CD14-positive monocyte (primary cell): ENCODE measurements around the gene DDX46. TPM values are rescaled to one million over a fixed set of nuclear protein-coding genes. Genes with fewer than 3 reads are reported as not detected.

Source experiments
- DNase-seq, 3 donors: peaks; one replicate each; pipeline ENCODE4 v3.0.0-alpha.2; 2011 to 2022
- H2AFZ ChIP-seq: 2 replicates; pipeline ENCODE4 v1.6.0; 2012; ENCODE audit warnings: mild to moderate bottlenecking, low read depth, low read length, inconsistent platforms; ENCODE audit not compliant: insufficient read depth, poor library complexity, severe bottlenecking
- H3K27ac ChIP-seq, 2 donors: 1 replicate in 1 of 2; 2 replicates in 1 of 2; pipeline ENCODE4 v1.5.1; 2012 to 2013; ENCODE audit warnings: low read length in 2 of 2, control low read depth in 1 of 2, inconsistent platforms in 1 of 2, low read depth in 1 of 2, mild to moderate bottlenecking in 1 of 2
- H3K27me3 ChIP-seq, 2 donors: one replicate each; pipeline versions ENCODE4 v1.6.0 to v1.6.1; 2011 to 2013; ENCODE audit warnings: low read length in 2 of 2; ENCODE audit not compliant: control insufficient read depth in 2 of 2, insufficient read depth in 2 of 2
- H3K36me3 ChIP-seq, 2 donors: replicated peaks in 1 of 2; 1 replicate in 1 of 2; 2 replicates in 1 of 2; pipeline versions ENCODE4 v1.5.1 to v1.6.1; 2012 to 2013; ENCODE audit warnings: low read length in 2 of 2, control low read depth in 1 of 2, inconsistent platforms in 1 of 2, mild to moderate bottlenecking in 1 of 2; ENCODE audit not compliant: insufficient read depth in 2 of 2, control insufficient read depth in 1 of 2
- H3K4me1 ChIP-seq, 2 donors: 1 replicate in 1 of 2; 2 replicates in 1 of 2; pipeline versions ENCODE4 v1.5.1 to v1.6.1; 2012 to 2013; ENCODE audit warnings: low read length in 2 of 2, control low read depth in 1 of 2, inconsistent platforms in 1 of 2, mild to moderate bottlenecking in 1 of 2, moderate library complexity in 1 of 2; ENCODE audit not compliant: insufficient read depth in 2 of 2, control insufficient read depth in 1 of 2
- H3K4me2 ChIP-seq: replicated peaks from 2 replicates; pipeline ENCODE3; 2012; ENCODE audit warnings: low read length, moderate library complexity, mild to moderate bottlenecking; ENCODE audit not compliant: poor library complexity, severe bottlenecking; ENCODE audit errors: extremely low read depth
- H3K4me3 ChIP-seq, 3 experiments: fragments of 200-600 bp in 1 of 3; sonication (generic) in 1 of 3; replicated peaks in 1 of 3; 1 replicate in 2 of 3; 2 replicates in 1 of 3; pipeline ENCODE4 v1.5.1; 2011 to 2013; ENCODE audit warnings: low read length in 3 of 3, mild to moderate bottlenecking in 3 of 3, control low read depth in 2 of 3, low read depth in 2 of 3, inconsistent platforms in 1 of 3, moderate library complexity in 1 of 3
- H3K79me2 ChIP-seq: 2 replicates; pipeline ENCODE4 v1.6.0; 2012; ENCODE audit warnings: mild to moderate bottlenecking, control low read depth, inconsistent platforms, low read length, moderate library complexity; ENCODE audit not compliant: insufficient read depth
- H3K9ac ChIP-seq: 2 replicates; pipeline ENCODE4 v1.6.0; 2017; ENCODE audit warnings: low read length, mild to moderate bottlenecking; ENCODE audit not compliant: insufficient read depth, poor library complexity, severe bottlenecking
- H3K9me3 ChIP-seq, 2 donors: replicated peaks in 1 of 2; 1 replicate in 1 of 2; 2 replicates in 1 of 2; pipeline versions ENCODE4 v1.5.1 to v1.6.1; 2012 to 2013; ENCODE audit warnings: low read length in 2 of 2, control low read depth in 1 of 2; ENCODE audit not compliant: control insufficient read depth in 1 of 2, insufficient read depth in 1 of 2
- H4K20me1 ChIP-seq: 2 replicates; pipeline ENCODE4 v1.6.0; 2012; ENCODE audit warnings: mild to moderate bottlenecking, low read length, control low read depth, moderate library complexity; ENCODE audit not compliant: insufficient read depth
- H3K27ac Mint-ChIP-seq, 7 donors: one replicate each; pipeline ENCODE4 v1.8.0; 2020; ENCODE audit warnings: mild to moderate bottlenecking in 7 of 7, mixed read lengths in 7 of 7, moderate library complexity in 6 of 7, inconsistent platforms in 2 of 7
- H3K27me3 Mint-ChIP-seq, 3 donors: one replicate each; pipeline ENCODE4 v1.8.0; 2021 to 2022; ENCODE audit warnings: low read depth in 3 of 3, mild to moderate bottlenecking in 3 of 3, mixed read lengths in 3 of 3, moderate library complexity in 3 of 3, inconsistent platforms in 1 of 3
- H3K36me3 Mint-ChIP-seq, 2 donors: one replicate each; pipeline ENCODE4 v1.8.0; 2020; ENCODE audit warnings: mixed read lengths in 2 of 2, inconsistent platforms in 1 of 2, mild to moderate bottlenecking in 1 of 2
- H3K4me1 Mint-ChIP-seq: one replicate; pipeline ENCODE4 v1.8.0; 2020; ENCODE audit warnings: mild to moderate bottlenecking, mixed read lengths
- H3K4me3 Mint-ChIP-seq, 2 donors: one replicate each; pipeline ENCODE4 v1.8.0; 2020; ENCODE audit warnings: mild to moderate bottlenecking in 2 of 2, mixed read lengths in 2 of 2, moderate library complexity in 1 of 2
- H3K9me3 Mint-ChIP-seq, 7 donors: one replicate each; pipeline ENCODE4 v1.8.0; 2020 to 2022; ENCODE audit warnings: mixed read lengths in 7 of 7, mild to moderate bottlenecking in 6 of 7, moderate library complexity in 6 of 7, inconsistent platforms in 2 of 7
- CTCF ChIP-seq: fragments of 200-600 bp; IDR thresholded peaks from one replicate; pipeline ENCODE4 v1.8.0; 2022; ENCODE audit warnings: antibody characterized with exemption, mild to moderate bottlenecking
- WGBS: methylation state at CpG from one replicate; pipeline ENCODE4 v1.1.5; 2013; ENCODE audit warnings: missing lambda C conversion rate; ENCODE audit not compliant: insufficient coverage; 5-methylcytosine and 5-hydroxymethylcytosine counted together
- intact Hi-C, 2 donors: fragments of 100-400 bp; cut with micrococcal nuclease; formaldehyde crosslinking; loops; one replicate each; pipeline versions ENCODE4 v1.15.0 to v1.15.1; 2023
- polyA plus RNA-seq, 3 donors: library from polyadenylated mRNA; depleted of rRNA in 1 of 3; unstranded in 2 of 3; stranded (reverse) in 1 of 3; fragments of 300-500 nt in 2 of 3; fragments of >200 nt in 1 of 3; fragmentation: Illumina TruSeq in 2 of 3; gene quantifications; 1 replicate in 2 of 3; 2 replicates in 1 of 3; pipeline ENCODE4 v1.2.3, GENCODE V29; 2012 to 2021

DDX46 gene
- polyA plus RNA-seq, 3 donors, result 7.6 to 22.3 (median 11.8) TPM

- H3K4me3 Mint-ChIP-seq, result no peak overlapping the region
- Histone ChIP-seq H3K27ac (peak overlapping the region; percentile 81 to 82), H3K4me1 (peaks cover 13 to 20% of the 10 kb centered on the region in 2 donors), H3K4me3 (peak overlapping the region in 2 of 3 experiments; percentile 60 to 77), H3K9me3 (no peaks in the 10 kb centered on the region), H3K4me2 (peak overlapping the region; percentile 85), H3K79me2 (peaks cover 37% of the 10 kb centered on the region), H3K27me3 (no peaks in the 10 kb centered on the region), H4K20me1 (peaks cover 9% of the 10 kb centered on the region), H3K36me3 (peaks cover 0 to 3% of the 10 kb centered on the region in 2 donors), H3K9ac (peak overlapping the region; percentile 89), H2AFZ (peak overlapping the region; percentile 99)
- peaks cover 25% of the 10 kb centered on the region for H3K4me1 Mint-ChIP-seq
- WGBS, result 100% methylated on average over 3 of the region's 6 CpGs
- DNase-seq, result no peak
- no peak for TF ChIP-seq CTCF
- H3K36me3 Mint-ChIP-seq, result peaks cover 11 to 12% of the 10 kb centered on the region in 2 donors
- peak overlapping the region in 4 of 7 donors; percentile 71 to 93 (median 75) for H3K27ac Mint-ChIP-seq
- intact Hi-C loops, result loop anchor here in 1 of 2 donors (5.0 kb wide), 1 partner anchor 136 kb away; the partner anchor contains the start of gene CAMLG
- H3K9me3 Mint-ChIP-seq, result peaks cover 0 to 3% (median 0%) of the 10 kb centered on the region in 7 donors
- H3K27me3 Mint-ChIP-seq, result peaks cover 0 to 2% (median 0%) of the 10 kb centered on the region in 3 donors
Observed at GRCh38 chr5:134873494-134873893, 114.9 kb downstream of the DDX46 start.

GRCh38 chr5:134873987-134874830 lies 115.6 kb downstream of the DDX46 start, which contains the start of gene TXNDC15:
Gene TXNDC15 (plus strand): TSS chr5:134874371. CDS start chr5:134874428, 57 bp downstream.
- no peak for TF ChIP-seq CTCF
- 4% methylated on average over 72 of the region's 79 CpGs for WGBS
- Mint-ChIP-seq H3K4me3 (peak within 1 kb of the TSS; percentile 94 to 96), H3K4me1 (peaks cover 25% of the 10 kb centered on the region), H3K36me3 (peaks cover 17% of the 10 kb centered on the region in 2 donors), H3K27ac (peak within 1 kb of the TSS; percentile 86 to 96 (median 92)), H3K27me3 (peaks cover 0 to 2% (median 0%) of the 10 kb centered on the region in 3 donors), H3K9me3 (peaks cover 0 to 3% (median 0%) of the 10 kb centered on the region in 7 donors)
- Histone ChIP-seq H3K4me2 (peak within 1 kb of the TSS; percentile 85), H3K9me3 (no peaks in the 10 kb centered on the region), H2AFZ (peak within 1 kb of the TSS; percentile 99), H3K36me3 (peaks cover 0 to 10% of the 10 kb centered on the region in 2 donors), H3K9ac (peak within 1 kb of the TSS; percentile 89), H3K4me1 (peaks cover 13 to 20% of the 10 kb centered on the region in 2 donors), H3K79me2 (peaks cover 44% of the 10 kb centered on the region), H3K4me3 (peak within 1 kb of the TSS; percentile 60 to 77 (median 77)), H3K27ac (peak within 1 kb of the TSS; percentile 81 to 82), H4K20me1 (peaks cover 17% of the 10 kb centered on the region), H3K27me3 (no peaks in the 10 kb centered on the region)
- peak; percentile 76 to 88 (median 80) for DNase-seq
- intact Hi-C loops, result loop anchor here in 1 of 2 donors (5.0 kb wide), 1 partner anchor 137 kb away; the partner anchor contains the start of gene CAMLG
